K562 (cell line): ENCODE results near the gene CDC42BPB. TPM values are rescaled to one million over a fixed set of nuclear protein-coding genes. Genes with fewer than 3 reads are reported as not detected.

Experiments
- ATAC-seq: fragments of 200-7000 bp; cut with Tn5 transposase; 3 replicates; pipeline ENCODE4 v1.9.1; 2020; ENCODE audit warnings: moderate library complexity
- BruUV-seq: library from RNA; stranded (reverse); fragments of 400-500 nt; replicated peaks from 2 replicates; lab custom pipeline; 2021; lab: Mats Ljungman, UMichigan
- CTCF ChIA-PET: fragments of 300-600 bp; formaldehyde crosslinking; extraction: SDS; loops from one replicate; lab custom pipeline; 2021; ENCODE audit warnings: low intra/inter-chr PET ratio; lab: Yijun Ruan, JAX
- POLR2A ChIA-PET: fragments of 300-600, 350-650 bp; sonication (Branson Sonifier 250); formaldehyde crosslinking; extraction: SDS; loops from one replicate; lab custom pipeline; 2021; ENCODE audit warnings: antibody characterized with exemption, inconsistent platforms; lab: Yijun Ruan, JAX
- DNase-seq, 4 experiments: peaks; one replicate each; pipeline versions ENCODE4 v3.0.0 to v3.0.0-alpha.2; 2011 to 2018; ENCODE audit warnings: low spot score in 3 of 4, mixed read lengths in 3 of 4; ENCODE audit errors: extremely low read depth in 1 of 4
- FAIRE-seq: peaks from 2 replicates; lab custom pipeline; 2011; peaks lifted over from hg19 to GRCh38; lab: Jason Lieb, UNC
- H2AFZ ChIP-seq: 2 replicates; pipeline ENCODE4 v1.6.0; 2011; ENCODE audit warnings: low read depth, low read length, control low read depth, inconsistent platforms
- H3K27ac ChIP-seq: fragments of 200-600 bp; 3 replicates; pipeline ENCODE4 v1.8.0; 2011; ENCODE audit warnings: low read depth, mild to moderate bottlenecking, control low read depth, inconsistent platforms, low read length, moderate library complexity, mixed read lengths; ENCODE audit errors: extremely low read depth
- H3K27me3 ChIP-seq, 2 experiments: fragments of 300-600 bp in 1 of 2; 2 replicates in 1 of 2; 3 replicates in 1 of 2; pipeline versions ENCODE4 v1.6.0 to v1.8.0; 2011; ENCODE audit warnings: inconsistent platforms in 2 of 2, low read length in 2 of 2, mild to moderate bottlenecking in 1 of 2, mixed read lengths in 1 of 2, moderate library complexity in 1 of 2; ENCODE audit not compliant: control insufficient read depth in 2 of 2, insufficient read depth in 2 of 2
- H3K36me3 ChIP-seq: fragments of 300-600 bp; 3 replicates; pipeline ENCODE4 v1.8.0; 2011; ENCODE audit warnings: mild to moderate bottlenecking, low read length, inconsistent platforms; ENCODE audit not compliant: control insufficient read depth, insufficient read depth
- H3K4me1 ChIP-seq, 2 experiments: fragments of 200-600 bp in 1 of 2; replicated peaks in 1 of 2; 2 replicates in 1 of 2; 3 replicates in 1 of 2; pipeline versions ENCODE4 v1.5.1 to v1.8.0; 2011; ENCODE audit warnings: inconsistent platforms in 2 of 2, low read length in 2 of 2, mild to moderate bottlenecking in 1 of 2, mixed read lengths in 1 of 2, moderate library complexity in 1 of 2; ENCODE audit not compliant: control insufficient read depth in 2 of 2, insufficient read depth in 2 of 2
- H3K4me2 ChIP-seq: 2 replicates; pipeline ENCODE4 v1.6.1; 2011; ENCODE audit warnings: low read length, control low read depth, inconsistent platforms, mixed read lengths; ENCODE audit not compliant: insufficient read depth
- H3K4me3 ChIP-seq: fragments of 200-600 bp; sonication (generic), shearing (Covaris generic); 2 replicates; pipeline ENCODE4 v1.5.1; 2016; ENCODE audit warnings: control low read depth, inconsistent platforms
- H3K79me2 ChIP-seq: fragments of 200-600 bp; 3 replicates; pipeline ENCODE4 v1.8.0; 2011; ENCODE audit warnings: low read length, inconsistent platforms; ENCODE audit not compliant: control insufficient read depth, insufficient read depth
- H3K9ac ChIP-seq, 2 experiments: 2 replicates each; pipeline versions ENCODE4 v1.6.0 to v1.6.1; 2011; ENCODE audit warnings: low read depth in 2 of 2, low read length in 2 of 2, control low read depth in 1 of 2, inconsistent platforms in 1 of 2, mild to moderate bottlenecking in 1 of 2, mixed read lengths in 1 of 2; ENCODE audit not compliant: insufficient read depth in 1 of 2
- H3K9me1 ChIP-seq: one replicate; pipeline ENCODE4 v1.6.0; 2011; ENCODE audit warnings: inconsistent platforms, mild to moderate bottlenecking, low read length, moderate library complexity; ENCODE audit not compliant: control insufficient read depth, insufficient read depth
- H3K9me3 ChIP-seq: replicated peaks from 2 replicates; pipeline ENCODE4 v1.5.1; 2011; ENCODE audit warnings: low read depth, low read length, inconsistent platforms; ENCODE audit not compliant: control insufficient read depth, insufficient read depth
- H4K20me1 ChIP-seq: replicated peaks from 2 replicates; pipeline ENCODE4 v1.6.1; 2011; ENCODE audit warnings: low read length, inconsistent platforms, mixed read lengths; ENCODE audit not compliant: control insufficient read depth, insufficient read depth
- CC2D1A ChIP-seq: fragments of 450-650 bp; IDR thresholded peaks from 2 replicates; pipeline ENCODE4 v1.6.1; 2017; ENCODE audit warnings: mild to moderate bottlenecking
- DACH1 ChIP-seq: fragments of 450-650 bp; IDR thresholded peaks from 2 replicates; pipeline ENCODE4 v1.6.1; 2018; ENCODE audit not compliant: partially characterized antibody
- HBP1 ChIP-seq: fragments of 450-650 bp; formaldehyde crosslinking; IDR thresholded peaks from 2 replicates; pipeline ENCODE4 v1.4.0; 2022; ENCODE audit warnings: missing genetic modification characterization
- HDAC1 ChIP-seq, 2 experiments: fragments of 450-650 bp; IDR thresholded peaks; 2 replicates each; pipeline ENCODE4 v1.6.1; 2016 to 2017; ENCODE audit warnings: inconsistent platforms in 1 of 2, mild to moderate bottlenecking in 1 of 2, moderate library complexity in 1 of 2
- HDGF ChIP-seq: fragments of 450-650 bp; IDR thresholded peaks from 2 replicates; pipeline ENCODE4 v1.6.1; 2016
- HMG20A ChIP-seq: fragments of 450-650 bp; formaldehyde crosslinking; conservative IDR thresholded peaks from 2 replicates; pipeline ENCODE4 v1.4.0; 2020; ENCODE audit warnings: mild to moderate bottlenecking, mixed read lengths
- JUND ChIP-seq, 2 experiments: IDR thresholded peaks; 2 replicates in 1 of 2; 3 replicates in 1 of 2; pipeline ENCODE4 v1.6.1; 2011; ENCODE audit warnings: borderline replicate concordance in 2 of 2, low read depth in 2 of 2, low read length in 2 of 2, improper control_type of control experiment in 1 of 2, missing biosample characterization in 1 of 2, missing genetic modification characterization in 1 of 2, missing genetic modification reagents in 1 of 2
- POLR2AphosphoS5 ChIP-seq: IDR thresholded peaks from 2 replicates; pipeline ENCODE4 v1.6.1; 2011; ENCODE audit warnings: mild to moderate bottlenecking, low read depth, low read length, moderate library complexity; ENCODE audit not compliant: control insufficient read depth, insufficient read depth
- PTRF ChIP-seq: fragments of 450-650 bp; IDR thresholded peaks from 2 replicates; pipeline ENCODE4 v1.6.1; 2016; ENCODE audit warnings: mild to moderate bottlenecking, missing genetic modification characterization, missing compliant biosample characterization
- RBBP5 ChIP-seq: fragments of 200-600 bp; sonication (generic); IDR thresholded peaks from 2 replicates; pipeline ENCODE4 v1.6.1; 2012; ENCODE audit warnings: borderline replicate concordance, mild to moderate bottlenecking, low read length, control low read depth, inconsistent platforms; ENCODE audit not compliant: insufficient read depth, poor library complexity, severe bottlenecking
- SRF ChIP-seq, 2 experiments: fragments of 250-450, 450-650 bp in 1 of 2; sonication (Bioruptor Pico) in 1 of 2; sonication (generic) in 1 of 2; formaldehyde crosslinking; IDR thresholded peaks; 2 replicates each; pipeline versions ENCODE4 v1.5.0 to v1.5.1; 2020 to 2022; ENCODE audit warnings: mild to moderate bottlenecking in 1 of 2, missing genetic modification reagents in 1 of 2
- ZBTB17 ChIP-seq: fragments of 450-650 bp; formaldehyde crosslinking; IDR thresholded peaks from 2 replicates; pipeline ENCODE4 v1.4.0; 2020; ENCODE audit warnings: mild to moderate bottlenecking
- ZNF408 ChIP-seq: fragments of 250-450 bp; sonication (Bioruptor Pico); IDR thresholded peaks from 2 replicates; pipeline ENCODE4 v1.4.0; 2020; ENCODE audit warnings: low read depth, mild to moderate bottlenecking, moderate library complexity
- ZNF449 ChIP-seq: fragments of 250-450 bp; sonication (Bioruptor Pico); IDR thresholded peaks from 2 replicates; pipeline ENCODE4 v1.8.0; 2022; ENCODE audit warnings: moderate library complexity, mild to moderate bottlenecking, inconsistent platforms
- ZNF785 ChIP-seq: fragments of 250-450 bp; sonication (Bioruptor Pico); IDR thresholded peaks from 2 replicates; pipeline ENCODE4 v1.4.0; 2020; ENCODE audit warnings: mild to moderate bottlenecking
- WGBS: fragments of 100-300 bp; shearing (Covaris generic); methylation state at CpG from one replicate; pipeline ENCODE4 v1.1.6; 2016; ENCODE audit warnings: low coverage, mixed read lengths; ENCODE audit not compliant: insufficient coverage; ENCODE audit errors: missing lambda C conversion rate; 5-methylcytosine and 5-hydroxymethylcytosine counted together
- in situ Hi-C: fragments of 300-500 bp; cut with MboI; formaldehyde crosslinking; loops from 4 replicates; pipeline ENCODE4 v1.15.0; 2018; ENCODE audit warnings: inconsistent platforms, mixed read lengths
- intact Hi-C: fragments of 100-400 bp; cut with micrococcal nuclease; formaldehyde crosslinking; loops from 2 replicates; pipeline ENCODE4 v1.14.2; 2022
- polyA plus RNA-seq, 8 experiments: library from polyadenylated mRNA; depleted of rRNA in 4 of 8; stranded (reverse) in 5 of 8; unstranded in 3 of 8; fragments of >200 nt; fragmentation: Nextera tagmentation in 2 of 8; fragmentation: Illumina TruSeq in 1 of 8; extraction: Ambion mirVana in 2 of 8; extraction: Trizol in 1 of 8; gene quantifications; 2 replicates each; pipeline versions ENCODE4 v1.2.1 to v1.2.3, GENCODE V29; 2011 to 2014; ENCODE audit warnings: inconsistent platforms in 1 of 8, missing spikeins in 1 of 8
- total RNA-seq, 7 experiments: library from RNA; depleted of rRNA in 6 of 7; stranded (reverse); fragments of >200 nt in 6 of 7; fragmentation: Illumina TruSeq in 2 of 7; extraction: Trizol in 2 of 7; gene quantifications; 2 replicates each; pipeline versions ENCODE4 v1.2.1 to v1.2.3, GENCODE V29; 2011 to 2021; ENCODE audit warnings: low replicate concordance in 1 of 7

The CDC42BPB gene
- total and polyA plus RNA-seq, 9 of the 15 experiments (the other 6 are each of a cell fraction or from before 2014, with no cell fraction given): 0.07 to 24.3 (median 12.6) TPM

GRCh38 chr14:102964152-102964730, 93.1 kb downstream of the CDC42BPB start:
- 86% methylated on average over 14 of the region's 39 CpGs for WGBS
- peaks cover 43% of the 10 kb centered on the region; the same call in 2 of the 3 replicates for H3K36me3 ChIP-seq
- H3K9ac ChIP-seq: no peak overlapping the region; a peak in 1 of 4 replicates
- no peaks in the 10 kb centered on the region for H4K20me1 ChIP-seq
- DNase-seq (no peak), FAIRE-seq (no peak), ATAC-seq (no peak)
- no peaks in the 10 kb centered on the region for H3K9me3 ChIP-seq
- H3K27ac ChIP-seq: no peak overlapping the region
- H3K27me3 ChIP-seq: no peaks in the 10 kb centered on the region
- in situ Hi-C loops (no loop called here), intact Hi-C loops (no loop called here)
- H3K79me2 ChIP-seq: no peaks in the 10 kb centered on the region
- POLR2A ChIA-PET: no interaction called here
- CTCF ChIA-PET: no interaction called here
- H3K4me1 ChIP-seq: peaks cover 0 to 5% of the 10 kb centered on the region in 2 experiments; a peak in 1 of 5 replicates
- BruUV-seq: no TSS peak
- H2AFZ ChIP-seq: no peak overlapping the region
- H3K4me2 ChIP-seq: no peak overlapping the region
- H3K9me1 ChIP-seq: no peaks in the 10 kb centered on the region
- H3K4me3 ChIP-seq: no peak overlapping the region
- no peak for TF ChIP-seq ZNF408 (CRISPR knock-in tag)
- TF ChIP-seq ZBTB17: no peak
- TF ChIP-seq SRF (CRISPR knock-in tag; IDR thresholded peaks at IDR 0.05): no peak
- no peak for TF ChIP-seq DACH1
- TF ChIP-seq ZNF785 (CRISPR knock-in tag): no peak
- TF ChIP-seq PTRF (tag): no peak
- TF ChIP-seq HDAC1 (IDR thresholded peaks at IDR 0.05): no peak
- TF ChIP-seq HBP1 (CRISPR knock-in tag): no peak
- TF ChIP-seq RBBP5: no peak
- no peak for TF ChIP-seq ZNF449 (CRISPR knock-in tag)
- TF ChIP-seq HDGF: no peak
- no peak for TF ChIP-seq JUND (IDR thresholded peaks at IDR 0.05; ENCODE audit: borderline replicate concordance, low read depth, low read length)
- TF ChIP-seq JUND (tag; IDR thresholded peaks at IDR 0.05; ENCODE audit: borderline replicate concordance, low read depth, low read length): no peak
- TF ChIP-seq CC2D1A: no peak
- no peak for TF ChIP-seq POLR2AphosphoS5
- no peak for TF ChIP-seq HMG20A (CRISPR knock-in tag)
